SJSA1 (cell line): ENCODE results near the gene UBTD2. TPM values are rescaled to one million over a fixed set of nuclear protein-coding genes. Genes with fewer than 3 reads are reported as not detected.
A peak's percentile ranks its signal among the peaks of the same experiment; 100 is the strongest.

Source experiments
- DNase-seq, 2 experiments: peaks; one replicate each; pipeline ENCODE4 v3.0.0-alpha.2; 2015 to 2020; ENCODE audit warnings: low spot score in 2 of 2, low read depth in 1 of 2
- H3K27ac ChIP-seq: fragments of 250-450 bp; sonication (Bioruptor Pico); 2 replicates; pipeline ENCODE4 v1.5.1; 2020; ENCODE audit warnings: mild to moderate bottlenecking, moderate library complexity
- H3K27me3 ChIP-seq: fragments of 250-450 bp; sonication (Bioruptor Pico); replicated peaks from 2 replicates; pipeline ENCODE4 v1.5.1; 2020; ENCODE audit warnings: mild to moderate bottlenecking, moderate library complexity
- H3K36me3 ChIP-seq: fragments of 250-450 bp; sonication (Bioruptor Pico); 2 replicates; pipeline ENCODE4 v1.5.1; 2020; ENCODE audit warnings: mild to moderate bottlenecking
- H3K4me1 ChIP-seq: fragments of 250-450 bp; sonication (Bioruptor Pico); replicated peaks from 2 replicates; pipeline ENCODE4 v1.6.1; 2021; ENCODE audit warnings: mild to moderate bottlenecking
- H3K4me3 ChIP-seq: fragments of 250-450 bp; sonication (Bioruptor Pico); 2 replicates; pipeline ENCODE4 v1.5.1; 2020; ENCODE audit warnings: mild to moderate bottlenecking
- H3K9me3 ChIP-seq: fragments of 250-450 bp; sonication (Bioruptor Pico); replicated peaks from 2 replicates; pipeline ENCODE4 v1.5.1; 2020; ENCODE audit warnings: mild to moderate bottlenecking
- total RNA-seq: library from RNA; depleted of rRNA; stranded (reverse); fragments of >200 nt; shearing (Covaris generic); gene quantifications from 2 replicates; pipeline ENCODE4 v1.2.3, GENCODE V29; 2014

The UBTD2 gene
- total RNA-seq, 1 experiment from 2014 or later: 63.4 TPM

DNA sequence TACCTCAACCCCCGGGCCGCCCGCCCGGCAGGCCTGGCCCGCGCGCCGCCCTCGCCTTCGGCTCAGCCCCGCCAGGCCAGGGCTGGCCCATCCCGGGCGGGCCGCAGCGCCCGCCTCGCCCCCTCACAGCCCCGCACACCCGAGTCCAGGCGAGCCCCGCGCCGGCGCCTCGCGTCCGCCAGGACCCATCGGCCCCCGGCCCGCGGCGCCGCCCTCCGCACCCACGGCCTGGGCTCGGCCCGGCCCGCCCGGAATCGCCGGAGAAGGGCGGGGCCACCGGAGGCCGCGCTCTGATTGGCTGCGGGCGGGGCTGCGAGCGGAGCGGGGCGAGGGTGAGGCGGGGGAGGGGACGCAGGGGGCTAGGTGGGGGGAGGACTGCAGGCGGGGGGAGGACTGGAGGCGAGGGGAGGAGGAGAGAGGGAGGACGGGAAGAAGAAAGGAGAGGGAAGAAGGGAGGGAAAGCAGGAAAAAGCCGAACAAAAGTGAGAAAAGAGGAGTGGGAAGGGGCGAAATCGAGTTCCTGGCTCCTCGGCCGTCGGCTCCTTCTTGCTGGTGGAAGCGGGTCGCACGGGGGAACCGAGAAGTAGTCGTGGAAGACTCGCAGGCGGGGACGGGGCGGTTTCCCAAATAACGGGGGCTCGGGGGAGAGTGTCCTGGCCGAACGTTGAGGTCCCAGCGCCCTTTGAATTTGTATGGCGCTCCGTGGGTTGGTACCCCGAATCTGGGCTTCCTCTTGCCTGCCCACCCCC, 472 bp upstream of the UBTD2 start:
- no peaks in the 10 kb centered on the region for H3K27me3 ChIP-seq
- H3K27ac ChIP-seq: peak overlapping the region; percentile 85
- peak overlapping the region; percentile 97 for H3K4me3 ChIP-seq
- peak; percentile 71 to 92 for DNase-seq
- H3K36me3 ChIP-seq: peaks cover 6% of the 10 kb centered on the region
- peaks cover 43% of the 10 kb centered on the region for H3K4me1 ChIP-seq
- H3K9me3 ChIP-seq: 0 out of 2 replicates have a peak, but pooled peaks cover 2% of the 10 kb centered on the region

DNA sequence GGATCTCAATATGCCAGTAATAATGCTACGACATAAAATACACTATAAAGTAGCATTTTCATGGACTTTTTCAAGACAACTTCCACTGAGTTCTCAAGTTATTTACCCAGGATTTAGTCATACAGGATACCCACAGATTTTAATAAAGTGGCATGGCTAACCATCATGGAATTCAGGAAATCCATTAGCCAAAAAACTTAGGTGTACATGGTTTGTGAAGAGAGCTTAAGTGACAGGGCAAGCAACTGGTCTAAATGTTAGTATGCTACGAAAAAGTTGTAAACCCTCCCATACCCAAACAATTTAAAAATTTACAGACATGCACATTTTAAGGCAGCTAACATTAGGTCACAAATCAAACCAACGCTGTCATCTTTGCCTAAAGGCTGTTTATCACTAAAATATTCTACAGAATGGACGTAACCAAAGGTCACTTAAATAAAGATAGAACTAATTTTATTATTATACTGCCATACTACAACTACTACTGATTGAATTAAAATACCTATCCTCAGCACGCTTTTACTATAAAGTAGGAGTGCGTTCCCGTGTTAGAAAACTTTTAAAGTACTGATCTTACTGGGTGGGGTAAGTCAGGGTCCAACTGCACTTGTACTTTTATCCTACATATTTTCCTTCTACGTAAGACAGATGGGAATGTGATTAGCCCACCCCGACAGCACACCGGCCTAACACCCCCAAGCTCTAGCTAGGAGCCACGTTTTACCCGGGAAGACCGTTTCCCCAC, 1.1 kb downstream of the UBTD2 start:
- DNase-seq: peak in 1 of 2 experiments; percentile 46
- Histone ChIP-seq H3K36me3 (peaks cover 8% of the 10 kb centered on the region), H3K4me3 (peak overlapping the region; percentile 97), H3K27me3 (no peaks in the 10 kb centered on the region), H3K27ac (peak overlapping the region; percentile 49), H3K4me1 (peaks cover 38% of the 10 kb centered on the region), H3K9me3 (0 out of 2 replicates have a peak, but pooled peaks cover 2% of the 10 kb centered on the region)

DNA sequence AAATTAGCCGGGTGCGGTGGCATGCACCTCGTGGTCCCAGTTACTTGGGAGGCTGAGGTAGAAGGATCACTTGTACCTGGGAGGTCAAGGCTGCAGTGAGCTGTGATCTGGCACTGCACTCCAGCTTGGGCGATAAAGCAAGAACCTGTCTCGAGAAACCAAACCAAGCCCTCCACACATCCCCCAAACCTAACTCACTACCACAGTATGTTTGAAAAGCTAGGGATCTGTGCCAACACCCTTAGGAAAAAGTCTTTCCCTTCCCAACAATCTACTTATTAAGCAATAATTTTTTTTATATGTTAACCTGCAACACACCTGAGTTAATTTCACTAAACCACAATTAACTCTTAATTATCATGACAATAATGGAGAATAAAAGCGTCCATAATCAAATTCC, 2.2 kb downstream of the UBTD2 start:
- no peak for DNase-seq
- no peaks in the 10 kb centered on the region for H3K27me3 ChIP-seq
- 0 out of 2 replicates have a peak, but pooled peaks cover 2% of the 10 kb centered on the region for H3K9me3 ChIP-seq
- H3K36me3 ChIP-seq: peaks cover 8% of the 10 kb centered on the region
- no peak overlapping the region; the same call in 1 of the 2 replicates for H3K4me3 ChIP-seq
- H3K4me1 ChIP-seq: peaks cover 49% of the 10 kb centered on the region
- H3K27ac ChIP-seq: no peak overlapping the region; the same call in 1 of the 2 replicates

DNA sequence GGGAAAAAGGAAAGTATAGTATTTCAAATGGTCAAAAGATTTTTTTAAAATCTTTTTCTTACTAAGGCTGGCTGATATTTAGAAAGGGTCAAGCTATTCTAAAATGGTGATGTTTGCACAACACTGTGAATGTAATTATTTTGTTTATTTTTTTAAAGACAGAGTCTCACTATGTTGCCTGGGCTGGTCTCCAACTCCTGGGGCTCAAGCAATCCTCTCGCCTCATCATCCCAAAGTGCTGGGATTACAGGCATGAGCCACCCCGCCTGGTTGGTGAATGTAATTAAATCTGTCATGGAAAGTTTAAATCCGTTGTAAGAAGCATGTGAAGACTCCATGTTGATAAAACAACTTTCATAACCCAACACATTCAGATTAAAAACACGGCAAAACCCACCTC, 2.6 kb downstream of the UBTD2 start:
- H3K27ac ChIP-seq: no peak overlapping the region; the same call in 1 of the 2 replicates
- DNase-seq: peak; percentile 75 to 84
- H3K27me3 ChIP-seq: no peaks in the 10 kb centered on the region
- no peak overlapping the region for H3K4me3 ChIP-seq
- peaks cover 53% of the 10 kb centered on the region for H3K4me1 ChIP-seq
- peaks cover 8% of the 10 kb centered on the region for H3K36me3 ChIP-seq
- 0 out of 2 replicates have a peak, but pooled peaks cover 2% of the 10 kb centered on the region for H3K9me3 ChIP-seq

DNA sequence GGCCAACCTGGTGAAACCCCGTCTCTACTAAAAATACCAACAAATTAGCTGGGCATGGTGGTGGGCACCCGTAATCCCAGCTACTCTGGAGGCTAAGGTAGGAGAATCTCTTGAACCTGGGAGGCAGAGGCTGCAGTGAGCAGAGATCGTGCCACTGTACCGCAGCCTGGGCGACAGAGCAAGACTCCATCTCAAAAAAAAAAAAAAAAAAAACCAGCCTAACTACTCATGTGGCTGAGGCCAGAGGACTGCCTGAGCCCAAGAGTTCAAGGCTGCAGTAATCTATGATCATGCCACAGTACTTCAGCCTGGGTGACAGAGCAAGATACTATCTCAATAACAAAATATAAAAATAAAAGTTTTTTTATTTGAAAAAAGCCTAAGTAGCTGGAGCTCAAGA, 3.2 kb downstream of the UBTD2 start:
- H3K4me1 ChIP-seq: peaks cover 55% of the 10 kb centered on the region
- no peaks in the 10 kb centered on the region for H3K27me3 ChIP-seq
- peaks cover 12% of the 10 kb centered on the region for H3K36me3 ChIP-seq
- H3K4me3 ChIP-seq: no peak overlapping the region
- DNase-seq: no peak
- no peak overlapping the region for H3K27ac ChIP-seq
- H3K9me3 ChIP-seq: 0 out of 2 replicates have a peak, but pooled peaks cover 2% of the 10 kb centered on the region

DNA sequence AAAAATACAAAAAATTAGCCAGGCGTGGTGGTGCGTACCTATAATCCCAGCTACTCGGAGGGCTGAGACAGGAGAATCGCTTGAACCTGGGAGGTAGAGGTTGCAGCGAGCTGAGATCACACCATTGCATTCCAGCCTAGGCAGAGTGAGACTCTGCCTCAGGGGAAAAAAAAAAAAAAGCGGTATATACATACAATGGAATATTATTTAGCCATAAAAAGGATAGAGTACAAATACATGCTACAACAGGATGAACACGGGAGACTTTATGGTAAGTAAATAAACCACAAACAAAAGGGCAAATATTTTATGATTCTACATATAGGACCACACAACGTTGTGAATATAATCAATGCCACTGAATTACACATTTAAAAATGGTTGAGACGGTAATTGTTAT, 5.2 kb downstream of the UBTD2 start:
- H3K27me3 ChIP-seq: no peaks in the 10 kb centered on the region
- H3K36me3 ChIP-seq: peaks cover 20% of the 10 kb centered on the region
- DNase-seq: no peak
- H3K4me3 ChIP-seq: no peak overlapping the region
- H3K9me3 ChIP-seq: 0 out of 2 replicates have a peak, but pooled peaks cover under 1% of the 10 kb centered on the region
- H3K4me1 ChIP-seq: peaks cover 57% of the 10 kb centered on the region
- no peak overlapping the region for H3K27ac ChIP-seq

DNA sequence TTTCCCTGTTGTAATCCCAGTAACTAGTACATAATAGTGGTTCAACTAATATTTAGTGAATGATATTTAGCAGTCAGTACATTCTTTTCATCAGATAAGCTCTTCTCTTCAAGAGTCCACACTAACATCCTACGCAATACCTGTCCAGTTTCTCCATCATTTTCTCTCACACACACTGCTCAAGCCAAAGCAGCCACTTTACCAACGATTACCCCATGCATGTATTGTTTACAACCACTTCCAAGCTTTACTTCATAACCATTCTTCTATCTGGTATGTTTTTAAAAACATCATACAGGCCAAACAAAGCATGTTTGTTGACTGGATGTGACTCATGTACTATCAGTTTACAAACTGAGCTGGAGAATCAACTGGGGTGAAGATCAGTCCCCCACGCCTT, 7.3 kb downstream of the UBTD2 start:
- peak; percentile 48 to 78 for DNase-seq
- peaks cover 44% of the 10 kb centered on the region for H3K4me1 ChIP-seq
- no peak overlapping the region for H3K4me3 ChIP-seq
- H3K36me3 ChIP-seq: peaks cover 17% of the 10 kb centered on the region
- H3K27me3 ChIP-seq: no peaks in the 10 kb centered on the region
- H3K9me3 ChIP-seq: no peaks in the 10 kb centered on the region
- H3K27ac ChIP-seq: peak overlapping the region; percentile 44

DNA sequence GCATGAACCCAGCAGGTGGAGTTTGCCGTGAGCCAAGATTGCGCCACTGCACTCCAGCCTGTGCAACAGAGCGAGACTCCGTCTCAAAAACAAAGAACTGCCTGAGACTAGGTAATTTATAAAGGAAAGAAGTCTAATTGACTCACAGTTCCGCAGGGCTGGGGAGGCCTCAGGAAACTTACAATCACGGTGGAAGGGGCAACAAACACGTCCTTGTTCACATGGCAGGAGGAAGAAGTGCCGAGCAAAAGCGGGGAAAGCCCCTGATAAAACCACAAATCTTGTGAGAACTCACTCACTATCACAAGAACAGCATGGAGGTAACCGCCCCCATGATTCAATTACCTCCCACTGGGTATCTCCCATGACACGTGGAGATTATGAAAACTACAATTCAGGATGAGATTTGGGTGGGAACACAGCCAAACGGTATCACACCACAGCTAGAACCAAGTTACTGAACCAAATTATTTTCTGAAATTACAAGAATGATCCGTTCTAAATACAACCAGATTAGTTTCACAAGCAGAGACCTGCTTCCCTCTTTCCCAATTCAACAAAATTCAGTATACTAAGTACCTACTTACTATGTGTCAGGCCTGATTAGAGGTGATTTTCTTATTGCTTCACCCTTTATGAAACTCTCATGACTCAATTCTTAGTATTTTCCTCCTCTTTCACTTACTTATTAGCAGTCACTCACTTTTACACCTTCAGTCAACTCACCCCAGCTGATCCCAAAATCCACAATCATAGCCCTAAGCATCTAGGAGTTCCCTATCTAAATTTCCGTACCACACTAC, 8.4 kb downstream of the UBTD2 start:
- peak; percentile 36 to 61 for DNase-seq
- Histone ChIP-seq H3K4me1 (peaks cover 33% of the 10 kb centered on the region), H3K9me3 (no peaks in the 10 kb centered on the region), H3K27ac (no peak overlapping the region; the same call in none of the 2 replicates), H3K27me3 (no peaks in the 10 kb centered on the region), H3K4me3 (no peak overlapping the region), H3K36me3 (peaks cover 17% of the 10 kb centered on the region)

DNA sequence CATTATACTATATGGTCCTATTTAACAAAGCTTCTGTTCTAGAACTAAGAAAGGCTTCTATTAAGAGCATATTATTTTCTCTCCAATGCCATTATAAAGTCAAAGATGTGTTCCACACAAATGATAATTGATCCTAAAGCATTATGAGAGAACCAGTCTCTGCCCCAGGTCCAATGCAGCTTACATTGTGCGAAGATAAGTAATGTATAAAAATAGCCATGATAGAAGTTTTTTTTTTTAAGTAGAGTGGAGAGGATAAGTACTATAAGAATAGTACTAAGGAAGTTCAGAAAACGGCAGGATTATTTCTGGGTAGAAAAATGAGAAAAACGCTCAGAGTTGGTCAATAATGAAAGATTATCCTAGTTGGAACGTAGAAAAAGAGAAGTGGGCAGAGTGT, 15.6 kb downstream of the UBTD2 start:
- Histone ChIP-seq H3K36me3 (peaks cover 11% of the 10 kb centered on the region), H3K27me3 (no peaks in the 10 kb centered on the region), H3K4me1 (peaks cover 3% of the 10 kb centered on the region; the same call in 1 of the 2 replicates), H3K9me3 (no peaks in the 10 kb centered on the region), H3K27ac (no peak overlapping the region), H3K4me3 (no peak overlapping the region)
- DNase-seq: no peak

DNA sequence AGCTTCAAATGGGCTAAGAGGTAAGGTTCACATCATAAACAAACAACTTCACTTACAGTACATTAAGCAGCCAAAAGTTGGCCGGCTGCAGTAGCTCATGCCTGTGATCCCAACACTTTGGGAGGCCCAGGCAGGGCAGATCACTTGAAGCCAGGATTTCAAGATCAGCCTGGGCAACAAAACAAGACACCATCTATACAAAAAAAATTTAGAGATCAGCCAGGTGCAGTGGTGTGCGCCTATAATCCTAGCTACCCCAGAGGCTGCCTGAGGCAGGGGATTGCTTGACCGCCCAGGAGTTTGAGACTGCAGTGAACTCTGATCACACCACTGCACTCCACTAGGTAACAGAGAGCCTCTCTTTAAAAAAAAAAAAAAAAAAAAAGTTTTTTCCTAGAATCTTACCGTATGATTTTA, 16.9 kb downstream of the UBTD2 start:
- DNase-seq: no peak
- Histone ChIP-seq H3K9me3 (no peaks in the 10 kb centered on the region), H3K4me1 (peaks cover 3% of the 10 kb centered on the region; the same call in 1 of the 2 replicates), H3K4me3 (no peak overlapping the region), H3K36me3 (peaks cover 14% of the 10 kb centered on the region), H3K27me3 (no peaks in the 10 kb centered on the region), H3K27ac (no peak overlapping the region)

DNA sequence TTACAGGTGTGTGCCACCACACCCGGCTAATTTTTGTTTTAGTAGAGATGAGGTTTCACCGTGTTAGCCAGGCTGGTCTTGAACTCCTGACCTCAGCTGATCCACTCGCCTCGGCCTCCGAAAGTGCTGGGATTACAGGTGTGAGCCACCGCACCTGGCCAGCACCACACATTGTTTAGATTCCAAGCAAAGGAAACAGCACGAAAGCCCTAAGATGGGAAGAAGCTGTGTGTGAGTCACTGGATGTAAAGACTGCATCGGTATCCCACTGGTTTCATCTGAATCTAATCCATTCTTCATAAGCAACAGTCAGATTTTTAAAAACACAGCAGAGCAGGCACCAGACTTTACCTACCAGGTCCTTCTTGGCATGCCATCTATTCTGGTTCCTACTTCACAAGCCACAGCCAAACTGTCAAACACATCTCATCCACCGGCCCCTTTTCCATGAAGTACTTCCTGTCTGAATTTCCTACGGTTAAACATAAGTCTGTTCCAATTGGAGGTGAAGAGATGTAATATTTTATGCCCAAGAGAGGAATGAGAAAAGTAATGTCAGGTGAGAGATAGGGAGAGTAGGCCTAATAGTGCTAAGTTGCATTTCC, 17.4 kb downstream of the UBTD2 start:
- Histone ChIP-seq H3K4me3 (no peak overlapping the region), H3K9me3 (no peaks in the 10 kb centered on the region), H3K27me3 (no peaks in the 10 kb centered on the region), H3K27ac (no peak overlapping the region), H3K36me3 (peaks cover 14% of the 10 kb centered on the region), H3K4me1 (peaks cover 3% of the 10 kb centered on the region; the same call in 1 of the 2 replicates)
- DNase-seq: no peak

DNA sequence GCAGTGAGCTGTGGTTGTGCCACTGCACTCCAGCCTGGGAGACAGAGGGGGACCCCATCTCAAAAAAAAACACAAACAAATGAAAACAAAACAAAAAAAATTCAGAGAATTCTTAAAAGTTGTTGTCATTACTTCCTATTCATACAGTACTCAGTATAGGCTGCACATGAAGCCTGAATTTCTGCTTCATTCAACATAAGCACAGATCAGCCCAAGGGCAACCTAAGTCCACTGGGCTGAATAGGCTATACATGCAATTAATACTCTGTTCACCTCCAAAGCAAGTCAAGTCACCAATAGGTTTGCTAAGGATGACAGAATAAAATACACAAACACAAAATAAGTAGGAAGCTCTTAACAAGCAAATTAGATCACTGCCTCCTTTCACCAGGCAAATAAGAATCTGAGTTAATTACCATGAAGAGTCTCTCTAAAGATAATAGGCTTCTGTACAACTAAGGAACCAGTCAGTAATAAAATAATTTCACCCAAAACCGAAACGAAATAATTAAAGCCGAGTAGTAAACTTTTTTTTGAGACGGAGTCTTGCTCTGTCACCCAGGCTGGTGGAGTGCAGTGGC, 18.7 kb downstream of the UBTD2 start:
- Histone ChIP-seq H3K27me3 (no peaks in the 10 kb centered on the region), H3K9me3 (no peaks in the 10 kb centered on the region), H3K4me3 (no peak overlapping the region), H3K4me1 (peaks cover 3% of the 10 kb centered on the region; the same call in 1 of the 2 replicates), H3K36me3 (peaks cover 14% of the 10 kb centered on the region), H3K27ac (no peak overlapping the region)
- DNase-seq: no peak

DNA sequence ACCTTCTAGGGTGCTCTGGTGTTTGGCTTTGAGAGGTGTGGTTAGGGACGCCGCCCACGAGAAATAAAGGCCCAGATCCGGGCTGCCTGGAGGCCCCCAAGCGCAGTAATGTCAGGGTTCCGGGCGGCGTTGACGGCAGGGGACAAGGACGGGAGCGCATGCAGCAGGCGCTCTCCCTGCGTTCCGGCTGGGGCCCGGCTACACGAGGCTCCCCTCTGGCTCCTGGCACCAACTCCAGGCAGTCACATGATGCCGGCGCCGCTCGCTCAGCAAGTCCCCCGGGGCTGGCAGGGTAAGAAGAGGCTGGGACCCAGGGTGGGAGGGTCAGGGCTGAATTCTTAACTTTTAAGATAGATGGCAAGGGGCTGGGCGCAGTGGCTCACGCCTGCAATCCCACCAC, 28.1 kb downstream of the UBTD2 start:
- no peak overlapping the region for H3K27ac ChIP-seq
- H3K4me1 ChIP-seq: peaks cover 10% of the 10 kb centered on the region
- H3K4me3 ChIP-seq: no peak overlapping the region
- peaks cover 73% of the 10 kb centered on the region for H3K36me3 ChIP-seq
- H3K27me3 ChIP-seq: no peaks in the 10 kb centered on the region
- H3K9me3 ChIP-seq: peaks cover 12% of the 10 kb centered on the region
- DNase-seq: no peak
